BLaER1 (cell line): ENCODE measurements around the gene LSR.
A peak's percentile ranks its signal among the peaks of the same experiment; 100 is the strongest.

Experiments used
- H3K27ac ChIP-seq: shearing (Covaris generic); formaldehyde crosslinking; 2 replicates; pipeline ENCODE4 v1.8.1; 2022
- H3K27me3 ChIP-seq: shearing (Covaris generic); formaldehyde crosslinking; 2 replicates; pipeline ENCODE4 v1.8.1; 2022
- H3K36me3 ChIP-seq: shearing (Covaris generic); formaldehyde crosslinking; 2 replicates; pipeline ENCODE4 v1.8.1; 2022
- H3K4me1 ChIP-seq: shearing (Covaris generic); formaldehyde crosslinking; 2 replicates; pipeline ENCODE4 v1.8.1; 2022
- H3K4me2 ChIP-seq: shearing (Covaris generic); formaldehyde crosslinking; 2 replicates; pipeline ENCODE4 v1.8.1; 2022
- H3K4me3 ChIP-seq: shearing (Covaris generic); formaldehyde crosslinking; 2 replicates; pipeline ENCODE4 v1.8.1; 2022
- H3K9ac ChIP-seq: shearing (Covaris generic); formaldehyde crosslinking; 2 replicates; pipeline ENCODE4 v1.8.1; 2022
- H3K9me3 ChIP-seq: shearing (Covaris generic); formaldehyde crosslinking; 2 replicates; pipeline ENCODE4 v1.8.1; 2022
- H4K20me1 ChIP-seq: shearing (Covaris generic); formaldehyde crosslinking; 2 replicates; pipeline ENCODE4 v1.8.1; 2022
- Cebpa-rat ChIP-seq: shearing (Covaris generic); IDR thresholded peaks from 2 replicates; pipeline ENCODE4 v1.8.1; 2022

Gene LSR

DNA sequence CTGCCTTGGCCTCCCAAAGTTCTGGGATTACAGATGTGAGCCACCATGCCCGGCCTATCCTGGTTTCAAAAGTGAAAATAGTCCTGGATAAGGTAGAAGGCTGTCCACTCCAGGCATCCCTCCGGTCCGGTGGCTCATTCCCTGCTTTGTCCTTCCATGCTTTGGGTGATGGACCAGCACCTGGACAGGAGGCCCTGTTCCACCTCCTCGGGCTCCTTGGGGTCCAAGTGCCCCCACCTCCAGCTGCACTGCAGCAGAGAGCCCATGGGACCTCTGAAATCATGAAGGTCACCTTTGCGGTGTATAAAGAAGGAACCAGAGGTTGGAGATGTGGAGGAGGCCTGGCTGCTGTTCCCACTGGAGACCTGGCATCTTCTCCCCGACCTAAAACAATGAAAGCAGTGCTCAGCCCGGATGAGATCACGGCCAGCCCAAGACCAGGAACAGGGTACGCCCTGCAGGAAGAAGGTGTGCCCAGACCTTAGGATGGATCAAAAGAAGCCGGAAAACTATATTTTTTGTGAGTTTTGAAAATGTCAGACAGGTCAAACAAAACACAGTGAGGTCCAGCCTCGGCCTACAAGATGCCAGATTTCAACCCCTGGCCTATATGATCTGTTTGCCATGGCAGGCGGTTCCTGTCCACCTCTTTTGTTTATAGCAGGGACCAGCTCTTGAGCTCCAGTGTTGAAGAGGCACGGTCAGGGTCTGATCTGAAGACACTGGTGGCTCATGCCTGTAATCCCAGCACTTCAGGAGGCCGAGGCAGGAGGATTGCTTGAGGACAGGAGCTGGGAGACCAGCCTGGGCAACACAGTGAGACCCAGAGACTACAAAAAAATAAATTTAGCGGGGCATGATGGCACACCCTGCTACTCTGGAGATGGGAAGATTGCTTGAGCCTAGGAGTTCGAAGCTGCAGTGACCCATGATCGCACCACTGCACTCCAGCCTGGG lies 5.8 kb downstream of the LSR start:
- Histone ChIP-seq H3K36me3 (no peaks in the 10 kb centered on the region), H3K4me3 (no peak overlapping the region), H3K27me3 (peaks cover 18% of the 10 kb centered on the region), H3K9ac (no peak overlapping the region), H3K27ac (no peak overlapping the region), H3K4me1 (peaks cover 9% of the 10 kb centered on the region), H4K20me1 (no peaks in the 10 kb centered on the region), H3K4me2 (no peak overlapping the region), H3K9me3 (no peaks in the 10 kb centered on the region)
- TF ChIP-seq Cebpa-rat = no peak

- H3K9ac ChIP-seq = no peak overlapping the region
- H3K9me3 ChIP-seq = no peaks in the 10 kb centered on the region
- no peaks in the 10 kb centered on the region for H3K36me3 ChIP-seq
- H3K4me2 ChIP-seq = no peak overlapping the region
- H3K27me3 ChIP-seq = no peaks in the 10 kb centered on the region
- H3K27ac ChIP-seq = no peak overlapping the region
- no peaks in the 10 kb centered on the region for H4K20me1 ChIP-seq
- no peak overlapping the region for H3K4me3 ChIP-seq
- peaks cover 19% of the 10 kb centered on the region for H3K4me1 ChIP-seq
- no peak for TF ChIP-seq Cebpa-rat
These were observed 7.8 kb downstream of the LSR start for GRCh38 chr19:35256566-35256965.

- TF ChIP-seq Cebpa-rat = no peak
- Histone ChIP-seq H3K9ac (no peak overlapping the region), H4K20me1 (no peaks in the 10 kb centered on the region), H3K4me1 (peaks cover 24% of the 10 kb centered on the region), H3K27me3 (no peaks in the 10 kb centered on the region), H3K36me3 (no peaks in the 10 kb centered on the region), H3K4me2 (no peak overlapping the region), H3K9me3 (no peaks in the 10 kb centered on the region), H3K4me3 (no peak overlapping the region), H3K27ac (no peak overlapping the region)
These were observed 8.3 kb downstream of the LSR start for GRCh38 chr19:35257113-35257461.

- no peak for TF ChIP-seq Cebpa-rat
- Histone ChIP-seq H3K9ac (no peak overlapping the region), H3K27me3 (no peaks in the 10 kb centered on the region), H3K27ac (no peak overlapping the region), H3K36me3 (no peaks in the 10 kb centered on the region), H3K4me2 (no peak overlapping the region), H3K4me1 (peaks cover 58% of the 10 kb centered on the region), H4K20me1 (no peaks in the 10 kb centered on the region), H3K9me3 (no peaks in the 10 kb centered on the region), H3K4me3 (no peak overlapping the region)
These were observed 12.0 kb downstream of the LSR start for GRCh38 chr19:35260694-35261304.

DNA sequence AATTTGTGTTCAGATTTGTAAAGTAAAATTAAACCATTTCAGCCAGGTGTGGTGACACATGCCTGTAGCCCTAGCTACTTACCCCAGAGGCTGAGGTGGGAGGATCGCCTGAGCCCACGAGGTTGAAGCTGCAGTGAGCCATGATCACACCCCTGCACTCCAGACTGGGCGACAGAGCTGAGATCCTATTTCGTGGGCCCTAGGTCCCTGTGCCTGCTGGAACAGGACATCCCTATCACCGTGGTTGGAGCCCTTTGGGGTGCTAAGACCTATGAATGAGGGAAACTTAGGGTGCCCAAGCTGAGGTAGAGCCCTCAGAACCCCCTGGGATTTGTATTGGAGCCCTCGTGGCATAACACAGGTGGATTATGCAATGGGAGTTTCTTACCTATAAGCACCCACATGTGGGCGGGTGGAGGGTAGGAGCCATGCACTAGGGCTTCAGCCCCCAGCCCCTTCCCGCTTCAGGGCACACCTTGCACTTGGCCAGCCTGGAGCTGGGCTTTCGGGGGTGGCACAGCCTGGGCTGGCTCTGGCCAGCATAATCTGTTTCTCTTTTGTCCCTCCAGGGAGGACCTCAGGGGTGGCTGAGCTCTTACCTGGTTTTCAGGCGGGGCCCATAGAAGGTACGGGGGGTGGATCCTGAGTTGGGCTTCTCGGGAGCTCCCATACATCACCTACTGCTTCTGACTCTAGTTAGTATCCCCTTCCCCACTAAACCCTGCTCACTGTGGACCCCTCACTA lies 12.7 kb downstream of the LSR start:
- TF ChIP-seq Cebpa-rat = no peak
- Histone ChIP-seq H3K27ac (no peak overlapping the region), H3K36me3 (no peaks in the 10 kb centered on the region)

GRCh38 chr19:35262101-35262761 lies 13.4 kb downstream of the LSR start:
- TF ChIP-seq Cebpa-rat = no peak
- H3K36me3 ChIP-seq = no peaks in the 10 kb centered on the region
- H4K20me1 ChIP-seq = no peaks in the 10 kb centered on the region
- H3K4me2 ChIP-seq = peak overlapping the region; percentile 36
- no peaks in the 10 kb centered on the region for H3K9me3 ChIP-seq
- H3K9ac ChIP-seq = 0 out of 2 replicates have a peak overlapping the region, but pooled peaks have one; percentile 5
- H3K4me3 ChIP-seq = no peak overlapping the region
- H3K4me1 ChIP-seq = peaks cover 69% of the 10 kb centered on the region
- H3K27ac ChIP-seq = no peak overlapping the region
- no peaks in the 10 kb centered on the region for H3K27me3 ChIP-seq

More for the DNA sequence above, 12.7 kb downstream of the LSR start:
- 0 out of 2 replicates have a peak overlapping the region, but pooled peaks have one; percentile 5 for H3K9ac ChIP-seq
- H3K9me3 ChIP-seq = no peaks in the 10 kb centered on the region
- H3K27me3 ChIP-seq = no peaks in the 10 kb centered on the region
- H3K4me3 ChIP-seq = no peak overlapping the region
- H4K20me1 ChIP-seq = no peaks in the 10 kb centered on the region
- H3K4me1 ChIP-seq = peaks cover 65% of the 10 kb centered on the region
- H3K4me2 ChIP-seq = peak overlapping the region; percentile 36

DNA sequence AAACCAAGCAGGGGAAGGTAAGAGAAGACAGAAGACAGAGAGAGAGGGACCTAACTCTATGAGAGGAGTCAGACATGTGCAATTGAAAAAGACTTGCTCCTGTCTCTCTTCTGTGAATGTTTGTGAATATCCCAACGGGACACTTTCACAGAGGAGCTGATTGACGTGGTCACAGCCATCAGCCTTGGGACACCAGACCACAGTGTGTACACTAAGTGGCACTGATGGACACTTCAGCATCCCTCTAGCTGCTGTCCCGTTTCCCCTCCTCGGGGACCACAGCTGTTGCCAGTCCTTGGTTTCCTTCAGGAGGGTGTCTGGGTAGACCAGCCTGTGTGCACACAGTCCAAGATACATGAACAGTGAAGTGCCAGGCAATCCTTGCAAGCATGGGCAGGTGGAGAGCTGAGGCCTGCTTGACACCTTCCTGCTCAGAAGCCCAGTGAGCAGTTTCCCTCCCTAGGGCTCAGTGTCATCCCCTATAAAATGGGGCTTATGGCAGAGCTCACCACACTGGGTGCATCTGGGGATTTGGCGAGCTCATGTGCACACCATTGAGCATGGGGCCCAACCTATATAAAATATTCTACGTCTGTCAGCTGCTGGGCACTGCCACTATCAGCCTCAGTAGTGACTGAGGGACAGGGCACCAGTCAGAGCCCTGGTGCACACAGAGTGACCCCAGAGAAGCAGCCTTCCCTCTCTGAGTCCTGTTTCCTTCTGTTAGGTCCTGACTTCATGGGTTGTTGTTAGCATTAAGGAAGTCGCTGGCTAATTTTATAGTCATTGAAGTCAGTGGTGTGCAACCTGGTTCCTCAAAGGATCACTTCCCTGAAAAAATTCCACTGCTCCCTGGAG lies 15.7 kb downstream of the LSR start:
- H3K36me3 ChIP-seq = no peaks in the 10 kb centered on the region
- H3K4me2 ChIP-seq = peak overlapping the region; percentile 98
- peak overlapping the region; percentile 40; the same call in 1 of the 2 replicates for H3K9ac ChIP-seq
- peaks cover 62% of the 10 kb centered on the region for H3K4me1 ChIP-seq
- peak overlapping the region; percentile 50 for H3K27ac ChIP-seq
- no peaks in the 10 kb centered on the region for H3K27me3 ChIP-seq
- no peak overlapping the region for H3K4me3 ChIP-seq
- H4K20me1 ChIP-seq = no peaks in the 10 kb centered on the region
- H3K9me3 ChIP-seq = no peaks in the 10 kb centered on the region
- no peak for TF ChIP-seq Cebpa-rat

DNA sequence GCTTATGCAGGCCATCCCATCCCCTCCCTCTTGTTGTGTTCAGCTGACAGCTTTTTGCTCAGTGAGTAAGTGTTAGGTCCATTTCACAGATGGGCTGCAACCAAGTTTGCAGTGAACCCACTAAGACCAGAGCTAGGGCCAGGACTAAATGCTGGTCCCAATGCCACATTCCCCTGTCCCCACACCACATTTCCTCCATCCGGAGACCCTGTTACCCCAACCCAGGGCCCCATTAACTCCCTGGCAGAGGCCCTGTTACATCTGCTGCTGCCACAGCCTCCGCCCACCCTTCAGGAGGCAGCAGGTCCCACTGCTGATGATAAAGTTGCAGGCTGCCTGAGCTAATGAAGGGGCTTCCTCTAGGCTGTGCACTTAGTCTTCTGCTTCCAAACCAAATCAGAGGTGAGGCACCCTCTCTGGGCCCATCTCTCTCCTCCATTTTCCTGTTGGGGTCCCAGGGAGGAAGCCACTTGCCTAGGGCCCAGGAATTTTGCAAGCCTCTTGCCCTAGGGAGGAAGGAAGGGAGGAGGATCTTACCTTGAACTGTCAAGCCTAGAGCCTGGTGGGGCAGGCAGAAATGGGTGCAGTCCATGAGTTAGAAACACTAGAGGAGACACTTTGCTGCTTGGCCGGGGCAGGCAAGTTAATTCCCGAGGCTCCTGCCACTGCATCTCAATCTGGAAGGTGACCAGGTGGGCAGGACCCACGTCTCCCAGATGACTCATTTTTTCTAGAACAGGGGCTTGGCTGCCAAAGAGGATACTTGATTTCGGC lies 16.5 kb downstream of the LSR start:
- Histone ChIP-seq H3K27ac (peak overlapping the region; percentile 50), H3K9ac (peak overlapping the region; percentile 40; the same call in 1 of the 2 replicates), H3K9me3 (no peaks in the 10 kb centered on the region), H3K4me2 (peak overlapping the region; percentile 98), H4K20me1 (0 out of 2 replicates have a peak, but pooled peaks cover 6% of the 10 kb centered on the region), H3K4me3 (0 out of 2 replicates have a peak overlapping the region, but pooled peaks have one; percentile 4), H3K27me3 (no peaks in the 10 kb centered on the region), H3K4me1 (peaks cover 69% of the 10 kb centered on the region), H3K36me3 (peaks cover 3% of the 10 kb centered on the region)
- no peak for TF ChIP-seq Cebpa-rat
